HPDE6-E6E7 (cell line): Measurements from ENCODE around the gene KIF14.
A peak's percentile ranks its signal among the peaks of the same experiment; 100 is the strongest.
"Not testable (repeated sequence)": the region's sequence is repeated elsewhere in the genome, so short reads cannot be mapped to it uniquely, and the experiment has no call there.

Experiments used
- DNase-seq: peaks from one replicate; pipeline ENCODE4 v3.0.0; 2011; ENCODE audit warnings: missing footprints; ENCODE audit errors: extremely low spot score

The KIF14 gene

DNA sequence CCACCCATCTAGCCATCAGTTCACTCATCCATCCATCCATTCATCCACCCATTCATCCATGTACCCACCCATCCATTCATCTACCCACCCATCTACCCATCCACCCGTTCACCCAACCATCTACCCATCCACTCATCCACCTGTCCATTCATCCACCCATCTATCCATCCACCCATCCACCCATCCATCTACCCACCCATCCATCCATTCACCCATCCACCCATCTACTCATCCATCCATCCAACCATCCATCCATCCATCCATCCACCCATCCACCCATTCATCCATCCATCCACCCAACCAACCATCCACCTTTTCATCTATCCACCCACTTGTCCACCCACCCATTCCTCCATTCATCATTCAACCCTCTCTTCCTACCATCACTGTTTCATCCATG is 80.3 kb downstream of the KIF14 start:
- no peak for DNase-seq

DNA sequence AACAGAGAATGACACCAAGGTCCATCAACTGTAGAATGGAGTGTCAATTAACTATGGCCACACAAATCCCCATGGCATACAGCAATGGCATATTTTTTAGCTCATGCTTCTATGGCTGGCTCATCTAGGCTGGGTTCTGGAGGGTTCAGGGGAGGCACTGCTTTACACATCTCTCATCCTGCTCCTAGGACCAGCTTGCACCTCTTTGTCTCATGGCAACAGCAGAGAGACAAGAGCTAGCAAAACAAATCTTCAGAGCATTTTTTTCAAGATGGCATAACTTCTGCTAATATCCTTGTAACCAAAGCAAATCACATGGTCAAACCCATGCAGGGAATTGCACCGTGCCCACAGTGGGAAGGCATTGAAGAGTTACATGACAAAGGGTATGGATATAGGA is 82.4 kb downstream of the KIF14 start:
- DNase-seq = no peak

DNA sequence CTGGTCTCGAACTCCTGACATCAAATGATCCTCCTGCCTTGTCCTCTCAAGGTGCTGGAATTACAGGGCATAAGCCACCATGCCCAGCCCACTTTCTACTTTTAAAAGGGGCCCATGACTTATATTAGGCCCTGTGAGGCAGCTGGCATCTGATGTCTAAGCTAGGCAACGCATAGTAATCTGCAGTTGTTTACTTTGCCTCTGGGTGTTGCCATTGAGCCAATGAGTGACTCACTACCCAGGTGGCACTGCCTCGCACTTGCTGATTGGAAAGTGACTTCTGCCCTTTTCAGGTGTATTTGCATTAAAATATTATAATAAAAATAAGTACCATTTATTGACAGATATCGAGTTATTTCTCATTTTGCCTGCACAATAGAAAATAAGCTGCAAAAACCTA is 84.9 kb downstream of the KIF14 start:
- peak; percentile 82 for DNase-seq

DNA sequence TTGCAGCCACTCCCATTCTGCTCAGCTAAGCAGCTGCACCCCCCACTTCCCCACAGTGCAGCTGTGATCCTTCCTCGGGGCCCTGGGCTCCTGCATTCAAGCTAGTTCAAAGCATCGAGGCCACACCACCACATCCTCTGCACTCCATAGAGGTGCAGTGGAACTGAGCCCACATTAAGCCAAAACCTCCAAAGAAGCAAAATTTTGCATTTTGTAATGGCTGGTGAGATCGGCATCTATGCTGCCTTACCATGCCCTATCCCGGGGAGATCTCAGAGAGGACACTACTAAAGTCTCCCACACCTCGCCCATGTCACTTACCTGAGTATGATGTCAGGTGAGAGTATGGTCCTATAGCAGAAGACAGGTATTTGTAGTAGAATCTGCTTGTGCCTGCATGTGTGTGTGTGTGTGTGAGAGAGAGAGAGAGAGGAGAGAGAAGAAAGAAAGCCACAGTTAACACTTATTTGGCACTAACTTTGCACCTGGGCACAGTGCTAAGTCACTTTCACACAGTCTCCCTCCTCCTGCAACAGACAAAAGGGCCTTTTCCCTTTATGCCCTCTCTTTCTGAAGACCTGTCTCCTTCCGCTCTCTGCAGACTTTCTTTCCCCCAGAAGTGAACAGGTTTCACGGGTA is 89.8 kb downstream of the KIF14 start:
- no peak for DNase-seq

DNA sequence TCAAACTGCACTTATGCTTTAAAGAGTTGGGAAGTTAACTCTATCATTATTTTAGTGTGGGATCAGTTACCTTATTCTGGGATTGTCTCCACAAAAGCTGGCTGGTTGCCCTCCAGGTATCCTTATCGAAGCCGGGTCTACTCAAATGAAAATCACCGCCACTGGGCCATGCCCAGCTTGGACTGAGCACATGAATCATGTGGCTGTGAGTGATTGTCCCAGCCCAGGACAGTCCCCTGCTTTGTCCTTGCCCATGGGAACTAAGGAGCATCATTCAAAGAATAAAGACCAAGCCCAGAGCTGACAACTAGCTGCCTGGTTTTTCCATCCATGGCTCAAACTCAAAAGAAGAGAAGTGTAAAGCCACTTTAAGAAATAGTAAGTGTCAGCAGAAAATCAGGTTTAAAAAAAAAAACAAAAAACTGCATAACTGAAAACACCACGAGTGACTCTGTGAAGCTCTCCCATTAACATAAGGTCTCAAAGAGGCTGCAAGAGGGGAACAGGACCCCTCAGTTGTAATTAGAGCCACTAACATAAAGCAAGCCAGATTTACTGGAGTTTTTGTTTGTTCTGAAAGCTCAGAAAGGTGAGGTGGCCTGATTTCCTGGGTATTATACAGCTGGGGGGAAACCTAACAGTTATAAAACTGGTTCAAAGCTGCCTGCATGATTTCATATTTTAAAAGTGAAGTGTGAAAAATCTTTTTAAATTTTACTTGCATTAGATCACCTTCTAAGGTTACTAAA is 91.5 kb downstream of the KIF14 start:
- DNase-seq = no peak

DNA sequence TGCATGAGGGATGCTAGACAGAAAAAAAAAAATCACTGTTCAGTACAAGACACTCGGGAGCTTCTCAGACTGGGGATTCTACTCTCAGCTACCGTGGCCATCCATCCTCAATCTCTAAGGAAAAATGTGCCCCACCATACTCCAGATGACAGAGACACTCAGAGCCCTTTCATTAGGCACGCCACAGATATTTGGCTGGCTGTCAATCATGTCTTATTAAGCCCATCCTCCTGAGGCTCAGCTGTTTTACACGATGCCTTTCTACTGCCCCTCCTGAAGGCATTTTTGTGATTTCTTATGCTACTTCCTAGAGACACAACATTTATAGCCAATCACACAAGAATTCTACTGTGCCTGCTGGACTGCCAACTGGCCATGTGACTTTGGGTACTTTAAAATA is 92.9 kb downstream of the KIF14 start:
- DNase-seq = no peak

DNA sequence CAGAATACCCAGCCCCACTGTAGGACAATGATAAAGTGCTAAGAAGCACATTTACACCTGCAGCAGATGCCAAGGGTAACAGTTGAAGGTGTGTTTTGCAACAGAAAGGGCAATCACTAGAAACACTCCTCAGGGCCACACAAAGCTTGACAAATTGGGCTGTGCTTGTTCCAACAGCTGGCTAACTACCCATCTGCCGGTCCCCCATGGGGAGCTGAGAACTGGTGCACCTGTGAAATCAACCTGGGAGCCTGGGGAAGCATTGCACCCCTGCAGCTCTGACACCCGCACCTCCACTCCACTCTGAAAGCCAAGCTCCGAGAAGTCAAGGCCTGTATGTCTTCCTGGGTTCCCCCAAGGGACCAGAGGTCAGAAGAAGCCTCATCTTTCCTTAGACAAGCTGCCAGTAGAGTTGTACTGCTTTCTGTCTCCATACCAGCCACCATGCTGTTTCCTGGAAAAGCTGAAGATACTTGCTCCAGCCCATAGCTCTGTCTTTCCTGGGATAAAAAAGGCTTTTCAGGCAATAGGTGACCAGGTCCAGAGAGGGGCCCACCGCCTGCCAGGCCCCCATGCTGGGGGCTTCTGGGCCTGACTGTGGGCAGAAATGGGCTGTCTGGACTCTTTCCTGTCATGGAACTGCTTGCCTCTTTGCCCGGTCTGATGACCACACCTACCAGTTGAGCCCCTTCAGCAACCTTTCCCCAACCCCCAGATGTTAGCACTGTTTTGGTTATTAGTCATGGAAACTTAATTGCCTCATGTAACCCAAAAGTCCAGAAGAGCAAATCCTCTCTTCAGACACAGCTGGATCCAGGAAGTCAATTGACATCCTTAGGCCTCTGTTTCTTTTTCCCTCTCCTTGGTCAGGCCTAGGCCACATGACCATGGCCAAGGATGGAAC is 93.6 kb downstream of the KIF14 start:
- DNase-seq = no peak

DNA sequence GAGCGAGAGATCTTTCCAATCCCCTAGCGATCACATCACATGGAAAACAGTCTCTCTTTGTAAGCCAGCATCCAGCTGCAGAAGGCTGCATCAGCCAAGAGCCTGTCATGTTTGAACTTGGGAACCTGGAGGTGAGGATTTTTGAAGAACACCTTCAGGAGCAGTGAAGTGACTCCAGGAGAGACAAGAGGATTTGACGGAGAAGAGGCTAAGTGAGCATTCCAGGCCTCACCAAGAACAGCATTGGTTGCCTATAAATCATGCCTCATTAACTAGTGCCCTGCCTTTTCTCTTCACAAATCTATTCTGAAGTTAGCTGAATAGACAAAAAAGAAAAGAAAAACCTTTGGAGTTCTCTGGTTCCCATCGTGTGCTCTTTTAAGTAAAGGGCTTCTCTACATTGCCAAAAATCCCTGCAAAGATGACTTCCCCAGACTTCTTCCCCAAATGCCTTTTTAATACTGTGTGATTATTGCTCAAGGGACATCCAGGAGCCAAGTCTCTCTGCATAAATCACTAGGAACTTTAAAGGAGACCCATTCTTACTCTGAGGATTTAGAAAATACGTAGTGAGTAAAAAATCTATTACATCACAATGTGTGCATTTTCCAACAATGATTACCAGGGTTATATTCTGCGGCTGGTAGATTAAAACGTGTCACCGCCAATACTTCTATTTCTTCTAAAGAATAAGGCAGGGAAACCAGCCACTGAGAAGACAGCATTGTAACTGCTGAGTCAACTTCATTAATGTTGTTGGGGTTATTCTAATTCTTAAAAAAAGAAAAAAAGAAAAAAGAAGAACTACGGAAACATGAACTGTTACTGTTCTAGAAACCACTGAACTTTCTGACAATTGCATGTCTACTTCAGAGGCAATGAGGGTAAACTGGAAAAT is 95.2 kb downstream of the KIF14 start:
- DNase-seq = no peak

DNA sequence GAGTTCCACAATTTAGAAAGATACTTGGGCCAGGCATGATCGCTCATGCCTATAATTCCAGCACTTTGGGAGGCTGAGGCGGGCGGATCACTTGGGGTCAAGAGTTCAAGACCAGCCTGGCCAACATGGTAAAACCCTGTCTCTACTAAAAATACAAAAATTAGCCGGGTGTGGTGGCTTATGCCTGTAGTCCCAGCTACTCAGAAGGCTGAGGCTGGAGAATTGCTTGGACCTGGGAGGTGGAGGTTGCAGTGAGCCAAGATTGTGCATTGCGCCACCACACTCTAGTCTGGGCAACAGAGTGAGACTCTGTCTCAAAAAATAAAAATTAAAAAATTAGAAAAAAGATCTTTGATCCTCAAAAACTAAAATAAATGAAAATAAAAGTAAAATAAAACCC is 96.0 kb downstream of the KIF14 start:
- not testable (repeated sequence) for DNase-seq

DNA sequence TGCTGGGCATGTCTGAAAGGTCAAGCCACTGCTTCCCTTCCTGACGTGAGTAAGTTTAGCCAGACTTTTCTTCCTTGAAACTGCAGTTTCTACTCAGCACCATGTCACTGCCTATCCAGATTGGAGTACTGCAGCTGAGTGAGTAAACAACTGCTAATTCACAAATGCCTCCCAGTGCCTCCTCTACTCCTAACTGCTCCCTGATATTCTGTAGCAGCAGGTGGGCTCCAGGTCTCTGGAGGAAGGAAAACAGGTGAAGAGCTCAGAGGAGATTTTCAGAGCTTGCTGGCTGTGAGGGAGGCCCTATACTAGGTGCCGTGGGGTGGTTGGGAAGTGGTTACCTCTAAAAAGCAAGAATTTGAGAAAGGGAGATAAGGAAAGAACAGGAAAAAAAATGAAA is 96.5 kb downstream of the KIF14 start:
- DNase-seq = no peak

DNA sequence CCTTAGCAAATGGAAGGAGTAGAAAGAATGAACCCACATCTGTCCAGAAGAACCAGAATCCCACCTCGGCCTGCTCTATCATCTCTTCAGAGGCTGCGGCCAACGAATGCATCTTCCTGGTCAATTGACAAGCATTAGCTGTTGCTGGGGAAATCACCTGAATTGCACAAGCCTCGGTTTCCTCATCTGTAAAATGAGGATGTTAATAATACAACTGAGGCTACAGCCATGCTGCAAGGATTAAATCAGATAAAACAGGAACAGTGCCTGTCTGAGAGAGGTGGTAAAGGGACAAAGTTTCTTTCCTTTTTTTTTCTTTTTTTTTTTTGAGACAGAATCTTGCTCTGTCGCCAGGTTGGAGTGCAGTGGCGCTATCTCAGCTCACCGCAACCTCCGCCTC is 99.8 kb downstream of the KIF14 start:
- no peak for DNase-seq

DNA sequence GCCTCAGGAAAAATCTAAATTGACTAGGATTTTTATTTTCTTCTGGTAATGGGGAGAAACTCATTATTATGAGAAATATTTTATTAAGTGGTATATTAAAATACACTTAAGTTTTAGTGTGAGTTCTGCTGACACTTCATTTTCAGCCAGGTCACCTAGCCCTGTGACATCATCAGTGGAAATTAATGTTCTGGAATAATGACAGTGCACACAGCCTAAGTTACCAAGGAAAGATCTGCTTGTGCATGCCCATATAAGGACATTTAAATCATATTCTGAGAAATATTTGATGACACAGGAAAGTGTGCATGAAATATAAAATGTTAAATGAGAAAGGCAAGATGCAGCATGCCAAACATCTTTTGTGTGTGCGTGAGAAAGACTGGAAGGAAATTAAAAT is 102.0 kb downstream of the KIF14 start:
- no peak for DNase-seq

DNA sequence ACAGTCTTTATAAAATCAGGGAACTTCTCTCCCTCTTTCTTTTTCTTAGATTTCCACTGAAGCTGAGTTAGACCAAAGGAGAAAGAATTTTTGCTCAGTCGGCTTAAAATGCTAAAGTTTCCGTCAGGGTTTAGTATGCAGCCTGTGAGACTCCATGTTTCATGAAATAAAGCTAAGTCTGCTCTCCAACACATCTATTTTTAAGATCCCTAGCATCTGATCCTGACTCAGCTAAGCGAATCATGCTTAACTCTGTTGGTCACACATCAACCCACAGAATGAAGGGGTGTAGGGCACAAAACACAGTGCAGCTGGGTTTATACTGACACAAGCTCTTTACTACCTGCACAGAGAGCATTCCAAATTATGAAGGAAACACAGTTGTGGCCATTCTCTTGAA is 108.4 kb downstream of the KIF14 start:
- peak; percentile 74 for DNase-seq

DNA sequence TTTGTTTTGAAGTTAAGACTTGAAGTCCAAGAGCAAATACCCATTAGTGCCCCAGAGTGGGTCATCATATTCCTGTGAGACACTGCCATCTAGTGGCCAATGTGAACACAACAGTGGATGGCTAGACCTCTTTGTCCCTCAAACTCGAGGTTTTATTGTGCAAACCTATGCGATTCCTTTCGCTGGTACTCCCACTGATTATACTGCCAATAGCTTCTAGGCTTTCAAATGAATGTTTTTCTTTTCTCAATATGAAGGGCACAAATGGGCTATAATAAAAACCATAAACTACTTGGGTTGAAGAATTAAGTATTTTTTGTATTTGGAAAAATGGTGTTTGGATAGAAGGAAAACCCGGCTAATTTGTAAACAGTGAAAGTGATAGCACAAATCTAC is 110.3 kb downstream of the KIF14 start:
- DNase-seq = peak; percentile 70

DNA sequence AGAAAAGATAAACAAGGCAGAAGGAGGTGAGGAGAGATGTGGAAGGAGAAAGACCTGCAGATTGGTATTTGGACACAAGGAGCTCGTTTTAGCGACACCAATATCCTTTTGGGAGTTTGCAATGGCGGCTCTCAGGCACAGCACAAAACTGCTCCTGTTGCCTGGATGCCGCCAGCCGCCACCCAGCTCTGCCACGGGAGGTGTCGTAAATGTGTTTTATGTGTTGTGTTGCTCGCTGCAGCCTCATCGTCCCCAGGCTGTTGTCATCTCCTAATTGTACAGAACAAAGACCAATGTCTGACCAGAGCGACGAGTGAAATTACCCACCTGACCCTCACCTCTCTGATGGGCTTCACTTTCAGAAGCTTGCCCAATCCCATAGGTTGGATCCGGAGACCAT is 114.1 kb downstream of the KIF14 start:
- no peak for DNase-seq

DNA sequence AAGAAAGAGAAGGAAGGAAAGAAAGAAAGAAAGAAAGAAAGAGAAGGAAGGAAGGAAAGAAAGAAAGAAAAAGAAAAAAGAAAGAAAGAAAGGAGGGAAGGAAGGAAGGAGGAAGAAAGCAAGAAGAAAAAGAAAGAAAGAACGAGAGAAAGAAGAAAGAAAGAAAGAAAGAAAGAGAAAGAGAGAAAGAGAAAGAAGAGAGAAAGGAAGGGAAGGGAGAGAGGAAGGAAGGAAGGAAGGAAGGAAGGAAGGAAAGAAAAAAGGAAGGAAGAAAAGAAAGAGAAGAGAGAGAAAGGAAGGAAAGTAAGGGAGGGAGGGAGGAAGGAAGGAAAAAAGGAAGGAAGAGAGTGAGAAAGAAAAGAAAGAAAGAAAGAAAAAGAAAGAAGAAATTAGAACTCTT is 115.3 kb downstream of the KIF14 start:
- no peak for DNase-seq
